Mesendoderm (in vitro differentiated cells): ENCODE results near the gene SLC5A8.
A peak's percentile ranks its signal among the peaks of the same experiment; 100 is the strongest.

Experiments
- DNase-seq: peaks from one replicate; pipeline ENCODE4 v3.0.0; 2013
- H2AK5ac ChIP-seq: 2 replicates; pipeline ENCODE4 v1.6.1; 2013; ENCODE audit warnings: low read length, inconsistent platforms
- H2BK120ac ChIP-seq: 2 replicates; pipeline ENCODE4 v1.6.1; 2013; ENCODE audit warnings: low read depth, mild to moderate bottlenecking, low read length, moderate library complexity, mixed read lengths
- H2BK15ac ChIP-seq: replicated peaks from 2 replicates; pipeline ENCODE4 v1.6.1; 2013; ENCODE audit warnings: low read depth, mild to moderate bottlenecking, moderate library complexity
- H2BK5ac ChIP-seq: 2 replicates; pipeline ENCODE4 v1.6.1; 2013; ENCODE audit warnings: low read length, inconsistent platforms
- H3K18ac ChIP-seq: 2 replicates; pipeline ENCODE4 v1.6.1; 2013; ENCODE audit warnings: mild to moderate bottlenecking, low read length, mixed read lengths
- H3K23ac ChIP-seq: one replicate; pipeline ENCODE4 v1.6.1; 2013; ENCODE audit warnings: low read length
- H3K27ac ChIP-seq: 2 replicates; pipeline ENCODE4 v1.5.1; 2013; ENCODE audit warnings: low read depth, mild to moderate bottlenecking, inconsistent platforms, low read length, moderate library complexity
- H3K27me3 ChIP-seq: 2 replicates; pipeline ENCODE4 v1.6.1; 2013; ENCODE audit warnings: low read length, control low read depth, mild to moderate bottlenecking, inconsistent platforms; ENCODE audit not compliant: insufficient read depth, poor library complexity
- H3K36me3 ChIP-seq: 2 replicates; pipeline ENCODE4 v1.6.1; 2013; ENCODE audit warnings: low read length, inconsistent platforms; ENCODE audit not compliant: control insufficient read depth, insufficient read depth
- H3K4ac ChIP-seq: one replicate; pipeline ENCODE4 v1.6.1; 2013; ENCODE audit warnings: low read depth, mild to moderate bottlenecking, low read length, moderate library complexity
- H3K4me1 ChIP-seq: 2 replicates; pipeline ENCODE4 v1.6.1; 2013; ENCODE audit warnings: low read depth, low read length, inconsistent platforms; ENCODE audit not compliant: control insufficient read depth
- H3K4me2 ChIP-seq: 2 replicates; pipeline ENCODE4 v1.6.1; 2013; ENCODE audit warnings: low read length
- H3K4me3 ChIP-seq: 2 replicates; pipeline ENCODE4 v1.5.1; 2013; ENCODE audit warnings: mild to moderate bottlenecking, low read length
- H3K56ac ChIP-seq: one replicate; pipeline ENCODE4 v1.6.1; 2013; ENCODE audit warnings: low read length
- H3K79me1 ChIP-seq: 2 replicates; pipeline ENCODE4 v1.6.1; 2013; ENCODE audit warnings: low read length, inconsistent platforms
- H3K79me2 ChIP-seq: 2 replicates; pipeline ENCODE4 v1.6.1; 2013; ENCODE audit warnings: mild to moderate bottlenecking, low read length; ENCODE audit not compliant: control insufficient read depth, insufficient read depth
- H3K9ac ChIP-seq: 2 replicates; pipeline ENCODE4 v1.6.1; 2013; ENCODE audit warnings: low read length, inconsistent platforms
- H4K5ac ChIP-seq: one replicate; pipeline ENCODE4 v1.6.1; 2013; ENCODE audit warnings: low read length
- H4K8ac ChIP-seq: one replicate; pipeline ENCODE4 v1.6.1; 2013; ENCODE audit warnings: low read depth, mild to moderate bottlenecking, control low read depth, low read length, moderate library complexity
- WGBS: extraction: QIAGEN DNeasy Blood & Tissue Kit; methylation state at CpG from one replicate; pipeline ENCODE4 v1.1.7; 2013; ENCODE audit warnings: low lambda C conversion rate, missing lambda C conversion rate; ENCODE audit not compliant: insufficient coverage; ENCODE audit errors: extremely low coverage; 5-methylcytosine and 5-hydroxymethylcytosine counted together

SLC5A8 gene

DNA sequence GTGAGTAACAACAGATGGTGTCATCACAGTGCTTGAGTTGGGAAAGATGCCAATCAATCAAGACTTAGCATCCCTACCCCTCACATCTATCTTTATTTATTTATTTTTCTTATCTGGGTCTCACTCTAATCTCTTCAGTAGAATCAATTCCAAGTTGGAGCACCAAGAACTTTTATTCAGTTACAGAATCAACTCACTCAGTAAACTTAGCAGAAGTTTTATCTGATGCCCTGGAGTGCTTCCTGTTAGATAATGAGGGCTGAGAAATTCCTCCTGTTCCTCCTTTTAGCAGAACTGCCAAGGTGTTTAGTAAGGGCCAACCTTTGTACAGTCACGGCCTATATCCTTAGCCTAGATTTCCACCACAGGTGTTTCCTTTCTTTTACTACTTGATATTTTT, 11.3 kb upstream of the SLC5A8 start:
- Histone ChIP-seq H3K23ac (no peak overlapping the region), H3K56ac (no peak overlapping the region), H4K8ac (no peak overlapping the region), H3K9ac (no peak overlapping the region), H3K18ac (no peak overlapping the region), H2BK5ac (no peak overlapping the region), H3K4me1 (peaks cover 2% of the 10 kb centered on the region), H2BK15ac (no peak overlapping the region), H3K36me3 (no peaks in the 10 kb centered on the region), H3K4me3 (no peak overlapping the region), H3K27me3 (no peaks in the 10 kb centered on the region), H3K4ac (no peak overlapping the region), H3K79me1 (no peaks in the 10 kb centered on the region), H2AK5ac (no peak overlapping the region), H2BK120ac (no peak overlapping the region), H3K79me2 (no peaks in the 10 kb centered on the region), H4K5ac (no peak overlapping the region), H3K4me2 (no peak overlapping the region), H3K27ac (no peak overlapping the region)
- peak; percentile 94 for DNase-seq
- no CpG with 5 or more reads among the region's 1 CpG for whole genome bisulfite sequencing

DNA sequence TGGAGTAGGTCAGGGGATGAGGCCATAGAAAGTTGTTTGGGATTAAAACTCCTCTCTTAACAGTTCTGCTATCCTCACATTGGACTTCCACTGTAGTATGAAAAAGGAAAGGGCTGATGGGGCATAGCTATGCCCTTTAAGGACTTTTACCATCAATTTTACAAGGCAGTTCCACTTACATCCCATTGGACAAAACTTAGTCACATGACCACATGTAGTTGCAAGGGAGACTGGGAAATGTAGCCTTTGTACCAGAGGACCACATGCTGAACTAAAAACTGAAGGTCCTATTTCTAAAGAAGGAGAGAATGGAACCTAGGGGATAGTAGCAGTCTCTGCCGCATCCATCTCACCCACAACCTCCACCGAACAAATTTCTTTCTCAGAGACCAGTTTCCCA, 6.8 kb upstream of the SLC5A8 start:
- Histone ChIP-seq H3K9ac (no peak overlapping the region), H3K4me3 (no peak overlapping the region), H3K18ac (no peak overlapping the region), H2BK5ac (no peak overlapping the region), H2AK5ac (no peak overlapping the region), H4K8ac (no peak overlapping the region), H4K5ac (no peak overlapping the region), H3K79me1 (no peaks in the 10 kb centered on the region), H3K27ac (no peak overlapping the region), H3K23ac (no peak overlapping the region), H3K36me3 (no peaks in the 10 kb centered on the region), H3K79me2 (no peaks in the 10 kb centered on the region), H3K4me2 (no peak overlapping the region), H3K4me1 (no peaks in the 10 kb centered on the region), H2BK120ac (no peak overlapping the region), H3K27me3 (no peaks in the 10 kb centered on the region), H3K56ac (no peak overlapping the region), H3K4ac (no peak overlapping the region), H2BK15ac (no peak overlapping the region)
- DNase-seq, result no peak
- no CpG with 5 or more reads among the region's 2 CpGs for WGBS

DNA sequence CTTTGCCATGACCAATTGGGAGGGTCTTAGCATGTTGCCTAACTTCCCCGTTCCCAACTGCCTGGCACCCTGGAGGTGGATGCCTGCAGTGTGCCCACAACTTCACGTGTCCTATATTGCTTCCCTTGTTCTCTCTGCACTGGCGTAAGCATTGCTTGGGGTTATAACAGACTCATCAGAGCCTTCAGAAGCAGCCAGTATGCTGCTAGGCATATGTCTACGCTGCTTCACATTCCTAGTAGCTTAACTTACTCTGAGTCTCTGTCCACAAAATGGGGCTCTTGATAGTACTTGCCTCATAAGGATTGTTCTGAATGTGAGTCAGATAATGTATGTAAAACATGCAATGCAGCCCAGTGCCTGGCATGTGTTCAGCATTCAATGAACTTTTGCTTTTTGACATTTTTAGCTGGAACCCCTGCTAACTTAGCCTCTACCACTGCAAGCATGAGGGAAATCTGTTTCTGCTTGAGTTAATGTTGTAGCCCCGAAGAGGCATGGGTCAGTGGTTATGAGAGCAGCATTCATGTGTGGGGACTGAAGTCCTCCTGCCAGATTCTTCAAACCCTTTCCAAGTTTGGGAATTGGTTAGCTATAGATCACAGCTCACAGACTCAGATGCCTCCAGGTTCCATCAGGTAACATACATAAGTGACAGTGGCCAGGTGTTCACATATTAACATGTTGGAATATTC, 2.8 kb downstream of the SLC5A8 start:
- H2BK15ac ChIP-seq, result no peak overlapping the region
- no peak overlapping the region for H3K9ac ChIP-seq
- H3K27ac ChIP-seq, result no peak overlapping the region
- no peaks in the 10 kb centered on the region for H3K4me1 ChIP-seq
- H3K23ac ChIP-seq, result no peak overlapping the region
- no peak overlapping the region for H3K18ac ChIP-seq
- H3K36me3 ChIP-seq, result no peaks in the 10 kb centered on the region
- no peak overlapping the region for H2BK5ac ChIP-seq
- no peak overlapping the region for H4K5ac ChIP-seq
- no peak overlapping the region for H2AK5ac ChIP-seq
- WGBS, result no CpG with 5 or more reads among the region's 5 CpGs
- no peak overlapping the region for H3K56ac ChIP-seq
- no peak overlapping the region for H3K4me3 ChIP-seq
- no peaks in the 10 kb centered on the region for H3K79me2 ChIP-seq
- no peak overlapping the region for H2BK120ac ChIP-seq
- DNase-seq, result no peak
- no peaks in the 10 kb centered on the region for H3K79me1 ChIP-seq
- peaks cover 2% of the 10 kb centered on the region for H3K27me3 ChIP-seq
- H4K8ac ChIP-seq, result no peak overlapping the region
- H3K4ac ChIP-seq, result no peak overlapping the region
- H3K4me2 ChIP-seq, result no peak overlapping the region

DNA sequence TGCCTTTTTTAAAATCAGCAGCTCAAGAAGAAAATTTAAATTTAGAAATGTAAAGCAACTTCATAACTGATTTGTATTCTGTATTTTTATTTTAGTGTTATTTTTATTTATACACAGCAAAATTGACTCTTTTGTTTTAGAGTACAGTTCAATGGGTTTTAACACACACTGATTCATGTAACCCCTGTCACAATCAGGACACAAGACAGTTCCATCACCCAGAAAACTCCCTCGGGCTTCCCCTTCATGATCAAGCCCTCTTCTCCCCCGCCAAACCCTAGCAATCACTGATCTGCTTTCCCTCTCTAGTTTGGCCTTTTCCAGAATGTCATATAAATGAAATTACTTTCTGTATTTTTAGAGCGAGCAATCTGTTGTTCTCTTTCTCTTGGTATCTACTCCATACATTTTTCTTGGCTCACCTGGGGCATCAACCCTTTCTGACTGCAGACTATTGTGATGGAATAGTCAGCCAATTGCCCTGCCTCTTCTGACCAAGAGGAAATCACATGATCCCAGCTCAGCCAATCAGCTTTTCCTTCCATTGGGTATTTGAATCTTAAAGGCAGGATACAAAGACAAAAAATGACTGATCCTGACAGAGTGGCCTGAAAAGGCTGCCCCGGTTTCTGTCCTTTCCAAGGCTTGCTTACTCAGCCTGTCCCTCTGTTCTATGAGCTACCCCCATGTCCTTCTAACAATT, 5.3 kb downstream of the SLC5A8 start:
- Histone ChIP-seq H3K4me1 (no peaks in the 10 kb centered on the region), H3K56ac (no peak overlapping the region), H2BK5ac (no peak overlapping the region), H3K4ac (no peak overlapping the region), H2AK5ac (no peak overlapping the region), H3K18ac (no peak overlapping the region), H4K8ac (no peak overlapping the region), H3K27me3 (peaks cover 2% of the 10 kb centered on the region), H2BK15ac (no peak overlapping the region), H3K23ac (no peak overlapping the region), H3K36me3 (no peaks in the 10 kb centered on the region), H3K79me1 (no peaks in the 10 kb centered on the region), H3K9ac (no peak overlapping the region), H3K79me2 (no peaks in the 10 kb centered on the region), H3K4me2 (no peak overlapping the region), H3K27ac (no peak overlapping the region), H3K4me3 (no peak overlapping the region), H4K5ac (no peak overlapping the region), H2BK120ac (no peak overlapping the region)
- peak; percentile 40 for DNase-seq
- no CpG with 5 or more reads among the region's 4 CpGs for WGBS

DNA sequence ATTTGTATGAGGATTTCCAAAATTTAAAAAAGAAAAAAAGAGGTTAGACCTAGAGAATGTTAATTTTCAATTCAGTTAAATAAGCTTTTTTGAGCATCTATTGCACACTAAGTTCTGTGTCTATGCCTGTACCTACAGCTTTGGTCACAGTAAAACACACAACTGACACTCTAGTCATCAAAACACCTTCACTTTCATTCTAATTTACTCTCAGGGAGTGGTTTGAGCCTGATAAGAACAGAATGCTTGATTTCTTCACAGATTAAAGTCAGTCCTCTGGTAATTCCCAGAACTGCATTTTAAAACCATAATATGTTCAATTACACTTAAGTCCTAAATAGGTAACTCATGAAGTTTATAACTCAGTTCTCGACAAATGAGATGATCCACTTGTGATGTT, 9.2 kb downstream of the SLC5A8 start:
- H3K4me2 ChIP-seq, result no peak overlapping the region
- no peak overlapping the region for H4K5ac ChIP-seq
- H3K4ac ChIP-seq, result no peak overlapping the region
- H4K8ac ChIP-seq, result no peak overlapping the region
- H3K23ac ChIP-seq, result no peak overlapping the region
- no peak overlapping the region for H2BK120ac ChIP-seq
- no peak overlapping the region for H2BK15ac ChIP-seq
- H3K9ac ChIP-seq, result no peak overlapping the region
- no peaks in the 10 kb centered on the region for H3K27me3 ChIP-seq
- no peak overlapping the region for H3K4me3 ChIP-seq
- H2AK5ac ChIP-seq, result no peak overlapping the region
- DNase-seq, result no peak
- H3K79me1 ChIP-seq, result no peaks in the 10 kb centered on the region
- H2BK5ac ChIP-seq, result no peak overlapping the region
- no CpG with 5 or more reads among the region's 1 CpG for WGBS
- no peak overlapping the region for H3K56ac ChIP-seq
- no peaks in the 10 kb centered on the region for H3K36me3 ChIP-seq
- H3K4me1 ChIP-seq, result no peaks in the 10 kb centered on the region
- no peak overlapping the region for H3K18ac ChIP-seq
- H3K79me2 ChIP-seq, result no peaks in the 10 kb centered on the region
- no peak overlapping the region for H3K27ac ChIP-seq
